HL-60 (cell line): Measurements from ENCODE around the gene GREB1.
A peak's percentile ranks its signal among the peaks of the same experiment; 100 is the strongest.

Experiments used
- CTCF ChIP-seq: IDR thresholded peaks from one replicate; pipeline ENCODE4 v1.5.1; 2011; ENCODE audit warnings: low read length, control low read depth, inconsistent platforms; ENCODE audit not compliant: insufficient read depth
- GABPA ChIP-seq: IDR thresholded peaks from 2 replicates; pipeline ENCODE4 v1.6.1; 2012; ENCODE audit warnings: low read depth
- REST ChIP-seq: IDR thresholded peaks from 2 replicates; pipeline ENCODE4 v1.6.1; 2012; ENCODE audit warnings: low read depth; ENCODE audit not compliant: insufficient replicate concordance

- TF ChIP-seq CTCF, result no peak
- TF ChIP-seq REST, result peak; percentile 57
- TF ChIP-seq GABPA, result no peak
These were observed 81.4 kb downstream of the GREB1 start for GRCh38 chr2:11615209-11615608.
